SK-N-MC (cell line): ENCODE results near the gene CCDC3.

ENCODE experiments used
- EZH2 ChIP-seq: fragments of 200-600 bp; sonication (generic); IDR thresholded peaks from one replicate; pipeline ENCODE4 v1.6.1; 2017; ENCODE audit warnings: antibody characterized with exemption
- FOXP2 ChIP-seq: optimal IDR thresholded peaks from 2 replicates; pipeline ENCODE3; 2011; ENCODE audit warnings: mild to moderate bottlenecking, moderate library complexity; ENCODE audit not compliant: insufficient read depth; ENCODE audit errors: extremely low read length, control extremely low read depth
- POLR2AphosphoS5 ChIP-seq: IDR thresholded peaks from 2 replicates; pipeline ENCODE4 v1.6.1; 2012; ENCODE audit warnings: mild to moderate bottlenecking, low read depth, low read length, borderline replicate concordance

DNA sequence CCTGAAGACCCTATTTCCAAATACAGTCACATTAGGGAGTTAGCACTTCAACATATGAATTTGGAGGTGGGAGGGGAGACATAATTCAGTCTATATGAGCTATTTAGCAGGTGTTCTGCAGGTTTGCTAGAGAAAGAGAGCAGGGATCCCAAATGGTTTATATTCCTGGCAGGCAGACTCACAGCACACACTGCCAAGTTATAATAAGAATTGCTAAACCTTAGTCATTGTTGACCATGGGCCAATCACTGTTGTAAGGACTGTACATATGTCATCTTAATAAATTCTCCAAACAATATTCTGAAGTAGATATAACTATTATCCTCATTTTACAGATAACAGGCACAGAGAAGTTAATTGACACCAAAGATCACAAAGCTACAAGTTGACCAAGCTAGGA lies 1.5 kb upstream of the CCDC3 start:
- TF ChIP-seq EZH2 (no peak), POLR2AphosphoS5 (no peak), FOXP2 (no peak)
